ENCODE data around the gene ADD1. TPM values are rescaled to one million over a fixed set of nuclear protein-coding genes. Genes with fewer than 3 reads are reported as not detected.
"Not testable (repeated sequence)": the region's sequence is repeated elsewhere in the genome, so short reads cannot be mapped to it uniquely, and the experiment has no call there.

Gene ADD1
- total RNA-seq, 2 experiments from 2014 or later = 196 to 206 TPM

- H3K27me3 Mint-ChIP-seq; ATAC-seq; intact Hi-C loops (cut with DNase I, micrococcal nuclease); DNase-seq; H3K9me3 Mint-ChIP-seq (ENCODE audit: low read depth); H3K4me3 Mint-ChIP-seq: not testable (repeated sequence)
- CTCF ChIA-PET = interaction anchor here (1.1 to 1.4 kb wide), 2 partner anchors 51 to 151 kb away, joined by 3 read pairs; no protein-coding TSS in a partner anchor
- H3K27ac Mint-ChIP-seq = peak overlapping the region; percentile 58
- peaks cover 42% of the 10 kb centered on the region for H3K4me1 Mint-ChIP-seq
- H3K36me3 Mint-ChIP-seq (ENCODE audit: low read depth) = peaks cover 54% of the 10 kb centered on the region
- POLR2A ChIA-PET = interaction anchor here (0.6 kb wide), 1 partner anchor 41 kb away, joined by 3 read pairs; the partner anchor contains the start of gene GRK4
Observed at GRCh38 chr4:2922453-2923101, 78.9 kb downstream of the ADD1 start.

GRCh38 chr4:2923141-2923551 lies 79.5 kb downstream of the ADD1 start:
- peaks cover 3% of the 10 kb centered on the region for H3K9me3 Mint-ChIP-seq (ENCODE audit: low read depth)
- peaks cover 54% of the 10 kb centered on the region for H3K36me3 Mint-ChIP-seq (ENCODE audit: low read depth)
- H3K4me1 Mint-ChIP-seq = peaks cover 41% of the 10 kb centered on the region
- H3K4me3 Mint-ChIP-seq = no peak overlapping the region
- ATAC-seq (no peak), DNase-seq (no peak)
- intact Hi-C loops (cut with DNase I, micrococcal nuclease) = no loop called here
- ChIA-PET CTCF (interaction anchor here (0.6 to 1.4 kb wide), 3 partner anchors 10 to 198 kb away, joined by 3 to 4 read pairs (median 3); no protein-coding TSS in a partner anchor), POLR2A (interaction anchor here (0.6 kb wide), 1 partner anchor 40 kb away, joined by 3 read pairs; the partner anchor contains the start of gene GRK4)
- peak overlapping the region; percentile 58 for H3K27ac Mint-ChIP-seq
- H3K27me3 Mint-ChIP-seq = no peaks in the 10 kb centered on the region

GRCh38 chr4:2923668-2924173 lies 80.1 kb downstream of the ADD1 start:
- POLR2A ChIA-PET = no interaction called here
- Mint-ChIP-seq H3K9me3 (ENCODE audit: low read depth) (peaks cover 3% of the 10 kb centered on the region), H3K36me3 (ENCODE audit: low read depth) (peaks cover 48% of the 10 kb centered on the region), H3K4me1 (peaks cover 36% of the 10 kb centered on the region), H3K27ac (peak overlapping the region; percentile 58), H3K27me3 (no peaks in the 10 kb centered on the region), H3K4me3 (no peak overlapping the region)
- no peak for ATAC-seq
- CTCF ChIA-PET = interaction anchor here (0.6 to 1.4 kb wide), 3 partner anchors 9 to 198 kb away, joined by 3 to 4 read pairs (median 3); no protein-coding TSS in a partner anchor
- DNase-seq = no peak
- intact Hi-C loops (cut with DNase I, micrococcal nuclease) = no loop called here

- ChIA-PET POLR2A (no interaction called here), CTCF (interaction anchor here (0.6 to 1.4 kb wide), 3 partner anchors 9 to 65 kb away, joined by 3 to 4 read pairs (median 3); no protein-coding TSS in a partner anchor)
- no peak overlapping the region for H3K27ac Mint-ChIP-seq
- H3K9me3 Mint-ChIP-seq (ENCODE audit: low read depth) = peaks cover 3% of the 10 kb centered on the region
- no peaks in the 10 kb centered on the region for H3K27me3 Mint-ChIP-seq
- intact Hi-C loops (cut with DNase I, micrococcal nuclease) = no loop called here
- H3K4me3 Mint-ChIP-seq = no peak overlapping the region
- ATAC-seq = no peak
- DNase-seq = peak; percentile 0
- H3K4me1 Mint-ChIP-seq = peaks cover 36% of the 10 kb centered on the region
- peaks cover 50% of the 10 kb centered on the region for H3K36me3 Mint-ChIP-seq (ENCODE audit: low read depth)
Observed at GRCh38 chr4:2924286-2924685, 80.6 kb downstream of the ADD1 start.

GRCh38 chr4:2924765-2925301 lies 81.2 kb downstream of the ADD1 start:
- ATAC-seq (no peak), DNase-seq (peak; percentile 1)
- H3K9me3 Mint-ChIP-seq (ENCODE audit: low read depth) = peaks cover 3% of the 10 kb centered on the region
- no peak overlapping the region for H3K4me3 Mint-ChIP-seq
- H3K36me3 Mint-ChIP-seq (ENCODE audit: low read depth) = peaks cover 49% of the 10 kb centered on the region
- CTCF ChIA-PET = interaction anchor here (0.6 to 1.4 kb wide), 3 partner anchors 15 to 65 kb away, joined by 3 to 4 read pairs (median 3); no protein-coding TSS in a partner anchor
- H3K27ac Mint-ChIP-seq = peak overlapping the region; percentile 19
- POLR2A ChIA-PET = interaction anchor here (0.6 kb wide), 1 partner anchor 51 kb away, joined by 5 read pairs; no protein-coding TSS in a partner anchor
- H3K4me1 Mint-ChIP-seq = peaks cover 35% of the 10 kb centered on the region
- H3K27me3 Mint-ChIP-seq = no peaks in the 10 kb centered on the region
- intact Hi-C loops (cut with DNase I, micrococcal nuclease) = no loop called here

- Mint-ChIP-seq H3K36me3 (ENCODE audit: low read depth) (peaks cover 46% of the 10 kb centered on the region), H3K27me3 (no peaks in the 10 kb centered on the region), H3K9me3 (ENCODE audit: low read depth) (no peaks in the 10 kb centered on the region), H3K4me3 (no peak overlapping the region), H3K27ac (no peak overlapping the region), H3K4me1 (peaks cover 29% of the 10 kb centered on the region)
- ChIA-PET CTCF (interaction anchor here (1.4 kb wide), 1 partner anchor 30 kb away, joined by 4 read pairs; no protein-coding TSS in a partner anchor), POLR2A (no interaction called here)
- intact Hi-C loops (cut with DNase I, micrococcal nuclease) = no loop called here
- DNase-seq = peak; percentile 2
- ATAC-seq = no peak
Observed at GRCh38 chr4:2925496-2925895, 81.9 kb downstream of the ADD1 start.

- intact Hi-C loops (cut with DNase I, micrococcal nuclease) = no loop called here
- Mint-ChIP-seq H3K27ac (no peak overlapping the region), H3K36me3 (ENCODE audit: low read depth) (peaks cover 46% of the 10 kb centered on the region), H3K4me3 (no peak overlapping the region), H3K27me3 (no peaks in the 10 kb centered on the region), H3K9me3 (ENCODE audit: low read depth) (no peaks in the 10 kb centered on the region), H3K4me1 (peaks cover 24% of the 10 kb centered on the region)
- ATAC-seq (no peak), DNase-seq (no peak)
- ChIA-PET CTCF (interaction anchor here (1.4 kb wide), 1 partner anchor 30 kb away, joined by 4 read pairs; no protein-coding TSS in a partner anchor), POLR2A (no interaction called here)
Observed at GRCh38 chr4:2925931-2926860, 82.6 kb downstream of the ADD1 start.

GRCh38 chr4:2927016-2927695 lies 83.5 kb downstream of the ADD1 start:
- CTCF ChIA-PET = interaction anchor here (0.6 to 1.0 kb wide), 3 partner anchors 25 to 163 kb away, joined by 3 to 4 read pairs (median 3); no protein-coding TSS in a partner anchor
- H3K4me1 Mint-ChIP-seq = peaks cover 21% of the 10 kb centered on the region
- DNase-seq (peak; percentile 3), ATAC-seq (no peak)
- H3K27ac Mint-ChIP-seq = no peak overlapping the region
- no peaks in the 10 kb centered on the region for H3K27me3 Mint-ChIP-seq
- peaks cover 46% of the 10 kb centered on the region for H3K36me3 Mint-ChIP-seq (ENCODE audit: low read depth)
- POLR2A ChIA-PET = no interaction called here
- intact Hi-C loops (cut with DNase I, micrococcal nuclease) = no loop called here
- no peaks in the 10 kb centered on the region for H3K9me3 Mint-ChIP-seq (ENCODE audit: low read depth)
- H3K4me3 Mint-ChIP-seq = no peak overlapping the region

- Mint-ChIP-seq H3K27me3 (no peaks in the 10 kb centered on the region), H3K4me1 (peaks cover 19% of the 10 kb centered on the region), H3K36me3 (ENCODE audit: low read depth) (peaks cover 44% of the 10 kb centered on the region), H3K27ac (no peak overlapping the region), H3K9me3 (ENCODE audit: low read depth) (no peaks in the 10 kb centered on the region), H3K4me3 (no peak overlapping the region)
- intact Hi-C loops (cut with DNase I, micrococcal nuclease) = no loop called here
- ChIA-PET CTCF (interaction anchor here (0.6 to 1.0 kb wide), 3 partner anchors 25 to 163 kb away, joined by 3 to 4 read pairs (median 3); no protein-coding TSS in a partner anchor), POLR2A (no interaction called here)
- ATAC-seq = no peak
- peak; percentile 1 for DNase-seq
Observed at GRCh38 chr4:2927696-2928075, 84.0 kb downstream of the ADD1 start.

- CTCF ChIA-PET = interaction anchor here (0.7 to 0.9 kb wide), 3 partner anchors 24 to 159 kb away, joined by 3 read pairs; no protein-coding TSS in a partner anchor
- H3K27me3 Mint-ChIP-seq = no peaks in the 10 kb centered on the region
- no peaks in the 10 kb centered on the region for H3K9me3 Mint-ChIP-seq (ENCODE audit: low read depth)
- intact Hi-C loops (cut with DNase I, micrococcal nuclease) = no loop called here
- POLR2A ChIA-PET = no interaction called here
- peaks cover 48% of the 10 kb centered on the region for H3K36me3 Mint-ChIP-seq (ENCODE audit: low read depth)
- no peak for ATAC-seq
- H3K4me1 Mint-ChIP-seq = peaks cover 18% of the 10 kb centered on the region
- H3K4me3 Mint-ChIP-seq = no peak overlapping the region
- DNase-seq = peak; percentile 3
- H3K27ac Mint-ChIP-seq = peak overlapping the region; percentile 47
Observed at GRCh38 chr4:2928242-2929176, 84.9 kb downstream of the ADD1 start.
